WTC11 (cell line): ENCODE measurements around the gene PKP3. TPM values are rescaled to one million over a fixed set of nuclear protein-coding genes. Genes with fewer than 3 reads are reported as not detected.
"Not testable (repeated sequence)": the region's sequence is repeated elsewhere in the genome, so short reads cannot be mapped to it uniquely, and the experiment has no call there.

ENCODE experiments used
- ATAC-seq: fragments of 200-7000 bp; cut with Tn5 transposase; 2 replicates; pipeline ENCODE4 v1.10.0; 2021; ENCODE audit warnings: mild to moderate bottlenecking, moderate library complexity
- CTCF ChIA-PET: fragments of 300-600 bp; sonication (Branson Sonifier 250); formaldehyde crosslinking; loops from one replicate; lab custom pipeline; 2021; ENCODE audit warnings: antibody characterized with exemption; lab: Charles Lee
- POLR2A ChIA-PET: fragments of 350-600 bp; sonication (Branson Sonifier 250); formaldehyde crosslinking; loops from one replicate; lab custom pipeline; 2021; ENCODE audit warnings: antibody characterized with exemption; lab: Charles Lee
- DNase-seq: peaks from one replicate; pipeline ENCODE4 v3.0.0; 2021; ENCODE audit warnings: low spot score
- H3K27ac Mint-ChIP-seq: 2 replicates; pipeline ENCODE4 v1.8.0; 2021; ENCODE audit warnings: mixed read lengths
- H3K27me3 Mint-ChIP-seq: 2 replicates; pipeline ENCODE4 v1.8.0; 2021; ENCODE audit warnings: low read depth, mild to moderate bottlenecking, moderate library complexity, mixed read lengths
- H3K36me3 Mint-ChIP-seq: 2 replicates; pipeline ENCODE4 v1.8.0; 2021; ENCODE audit warnings: mixed read lengths
- H3K4me1 Mint-ChIP-seq: 2 replicates; pipeline ENCODE4 v1.8.0; 2022; ENCODE audit warnings: mixed read lengths
- H3K4me3 Mint-ChIP-seq: 2 replicates; pipeline ENCODE4 v1.8.0; 2021; ENCODE audit warnings: mild to moderate bottlenecking, moderate library complexity, mixed read lengths
- H3K9me3 Mint-ChIP-seq: 2 replicates; pipeline ENCODE4 v1.8.0; 2021; ENCODE audit warnings: mixed read lengths
- CBFB ChIP-seq: sonication (generic); formaldehyde crosslinking; IDR thresholded peaks from 2 replicates; pipeline ENCODE4 v1.8.1; 2022; ENCODE audit warnings: mild to moderate bottlenecking, low read depth, missing genetic modification reagents
- CDX4 ChIP-seq: fragments of 250-450 bp; sonication (Bioruptor Pico); IDR thresholded peaks from 2 replicates; pipeline ENCODE4 v1.9.0; 2021; ENCODE audit warnings: moderate library complexity, mild to moderate bottlenecking, inconsistent platforms, borderline replicate concordance
- CREM ChIP-seq: sonication (generic); formaldehyde crosslinking; IDR thresholded peaks from 2 replicates; pipeline ENCODE4 v1.8.1; 2022; ENCODE audit warnings: mild to moderate bottlenecking, missing genetic modification reagents, moderate library complexity
- ETV6 ChIP-seq: sonication (generic); formaldehyde crosslinking; IDR thresholded peaks from 2 replicates; pipeline ENCODE4 v1.8.1; 2022; ENCODE audit warnings: mild to moderate bottlenecking, missing genetic modification reagents
- FOXJ3 ChIP-seq: sonication (generic); formaldehyde crosslinking; IDR thresholded peaks from 2 replicates; pipeline ENCODE4 v1.9.0; 2021; ENCODE audit warnings: missing genetic modification reagents, mild to moderate bottlenecking, borderline replicate concordance
- GABPB1 ChIP-seq: sonication (generic); formaldehyde crosslinking; IDR thresholded peaks from 2 replicates; pipeline ENCODE4 v1.8.1; 2023; ENCODE audit warnings: mild to moderate bottlenecking, missing genetic modification reagents
- HMGA2 ChIP-seq: fragments of 250-450 bp; sonication (Bioruptor Pico); IDR thresholded peaks from 2 replicates; pipeline ENCODE4 v1.4.0; 2021; ENCODE audit warnings: mild to moderate bottlenecking, moderate library complexity
- IRF2 ChIP-seq: sonication (generic); formaldehyde crosslinking; IDR thresholded peaks from 2 replicates; pipeline ENCODE4 v1.8.0; 2022; ENCODE audit warnings: low read depth, missing genetic modification reagents, borderline replicate concordance
- KAT7 ChIP-seq: sonication (generic); formaldehyde crosslinking; IDR thresholded peaks from 2 replicates; pipeline ENCODE4 v1.8.1; 2023; ENCODE audit warnings: missing genetic modification reagents, mild to moderate bottlenecking, borderline replicate concordance
- MAX ChIP-seq: sonication (generic); formaldehyde crosslinking; IDR thresholded peaks from 2 replicates; pipeline ENCODE4 v1.8.0; 2022; ENCODE audit warnings: mild to moderate bottlenecking, missing genetic modification reagents
- MXD4 ChIP-seq: fragments of 250-450 bp; sonication (Bioruptor Pico); IDR thresholded peaks from 2 replicates; pipeline ENCODE4 v1.8.0; 2021; ENCODE audit warnings: mild to moderate bottlenecking, moderate library complexity, borderline replicate concordance
- NFYB ChIP-seq: sonication (generic); formaldehyde crosslinking; conservative IDR thresholded peaks from 2 replicates; pipeline ENCODE4 v1.8.0; 2022; ENCODE audit warnings: low read depth, missing genetic modification reagents
- SOX15 ChIP-seq: fragments of 250-450 bp; sonication (Bioruptor Pico); IDR thresholded peaks from 2 replicates; pipeline ENCODE4 v1.9.0; 2021; ENCODE audit warnings: mild to moderate bottlenecking
- STAT6 ChIP-seq: sonication (generic); formaldehyde crosslinking; conservative IDR thresholded peaks from 2 replicates; pipeline ENCODE4 v1.8.1; 2023; ENCODE audit warnings: mild to moderate bottlenecking, low read depth, missing genetic modification reagents, moderate library complexity
- ZNF138 ChIP-seq: sonication (generic); formaldehyde crosslinking; conservative IDR thresholded peaks from 2 replicates; pipeline ENCODE4 v1.8.1; 2022; ENCODE audit warnings: mild to moderate bottlenecking, moderate library complexity, missing genetic modification reagents
- ZSCAN18 ChIP-seq: fragments of 250-450 bp; sonication (Bioruptor Pico); IDR thresholded peaks from 2 replicates; pipeline ENCODE4 v2.1.2; 2022; ENCODE audit warnings: mild to moderate bottlenecking, moderate library complexity
- total RNA-seq: library from RNA; stranded (reverse); gene quantifications from 3 replicates; pipeline ENCODE4 v1.2.3, GENCODE V29; 2021

Gene PKP3
- total RNA-seq, 1 experiment from 2014 or later: 17.3 TPM

GRCh38 chr11:359181-359714, 34.8 kb upstream of the PKP3 start:
- CTCF ChIA-PET: interaction anchor here (0.5 to 1.8 kb wide), 3 partner anchors 55 to 174 kb away, joined by 3 to 11 read pairs (median 4); partner anchors contain the start of gene SIGIRR
- Mint-ChIP-seq H3K4me1 (peaks cover 9% of the 10 kb centered on the region), H3K9me3 (peaks cover 22% of the 10 kb centered on the region), H3K27me3 (peaks cover 16% of the 10 kb centered on the region), H3K36me3 (peaks cover 13% of the 10 kb centered on the region), H3K4me3 (no peak overlapping the region), H3K27ac (no peak overlapping the region)
- POLR2A ChIA-PET: no interaction called here
- ATAC-seq (no peak), DNase-seq (no peak)
- no peak for TF ChIP-seq FOXJ3 (CRISPR knock-in tag)

GRCh38 chr11:360326-361280, 33.4 kb upstream of the PKP3 start:
- POLR2A ChIA-PET: no interaction called here
- CTCF ChIA-PET: interaction anchor here (8.1 kb wide), 1 partner anchor 108 kb away, joined by 96 read pairs; no protein-coding TSS in a partner anchor
- ATAC-seq: no peak
- Mint-ChIP-seq H3K4me1 (0 out of 2 replicates have a peak, but pooled peaks cover 2% of the 10 kb centered on the region), H3K4me3 (no peak overlapping the region), H3K27me3 (peaks cover 16% of the 10 kb centered on the region), H3K9me3 (peaks cover 22% of the 10 kb centered on the region), H3K27ac (no peak overlapping the region), H3K36me3 (peaks cover 13% of the 10 kb centered on the region)
- TF ChIP-seq IRF2 (CRISPR knock-in tag): no peak
- TF ChIP-seq SOX15 (CRISPR knock-in tag): no peak
- TF ChIP-seq ZSCAN18: no peak
- TF ChIP-seq MAX (CRISPR knock-in tag): no peak
- TF ChIP-seq HMGA2 (CRISPR knock-in tag): no peak
- TF ChIP-seq ETV6 (CRISPR knock-in tag): no peak
- no peak for TF ChIP-seq ZNF138 (CRISPR knock-in tag)
- no peak for DNase-seq

- CTCF ChIA-PET: interaction anchor here (0.6 to 8.1 kb wide), 9 partner anchors 24 to 163 kb away, joined by 3 to 96 read pairs (median 6); no protein-coding TSS in a partner anchor
- Mint-ChIP-seq H3K4me3 (no peak overlapping the region), H3K4me1 (peaks cover 9% of the 10 kb centered on the region), H3K27me3 (peaks cover 21% of the 10 kb centered on the region), H3K36me3 (peaks cover 13% of the 10 kb centered on the region), H3K27ac (no peak overlapping the region), H3K9me3 (peaks cover 22% of the 10 kb centered on the region)
- ATAC-seq: no peak
- POLR2A ChIA-PET: interaction anchor here (0.7 kb wide), 1 partner anchor 22 kb away, joined by 3 read pairs; no protein-coding TSS in a partner anchor
- no peak for TF ChIP-seq CREM
- TF ChIP-seq CBFB (CRISPR knock-in tag): no peak
- TF ChIP-seq ZSCAN18: no peak
- no peak for TF ChIP-seq ETV6 (CRISPR knock-in tag)
- TF ChIP-seq CDX4 (CRISPR knock-in tag): no peak
- TF ChIP-seq STAT6 (CRISPR knock-in tag): no peak
- TF ChIP-seq KAT7 (CRISPR knock-in tag): no peak
- TF ChIP-seq NFYB: no peak
- TF ChIP-seq GABPB1 (CRISPR knock-in tag): no peak
- TF ChIP-seq MXD4 (CRISPR knock-in tag): no peak
- DNase-seq: no peak
Observed at GRCh38 chr11:362642-363442, 31.2 kb upstream of the PKP3 start.

- peaks cover 22% of the 10 kb centered on the region for H3K27me3 Mint-ChIP-seq
- peaks cover 13% of the 10 kb centered on the region for H3K36me3 Mint-ChIP-seq
- peaks cover 15% of the 10 kb centered on the region for H3K4me1 Mint-ChIP-seq
- not testable (repeated sequence) for DNase-seq, H3K27ac Mint-ChIP-seq, H3K4me3 Mint-ChIP-seq, ATAC-seq
- CTCF ChIA-PET: interaction anchor here (1.4 to 8.1 kb wide), 7 partner anchors 43 to 111 kb away, joined by 5 to 96 read pairs (median 9); no protein-coding TSS in a partner anchor
- POLR2A ChIA-PET: interaction anchor here (0.7 kb wide), 1 partner anchor 21 kb away, joined by 3 read pairs; no protein-coding TSS in a partner anchor
- peaks cover 22% of the 10 kb centered on the region for H3K9me3 Mint-ChIP-seq
Observed at GRCh38 chr11:363443-363805, 30.6 kb upstream of the PKP3 start.
